Testis (tissue), 2 donors: ENCODE measurements around the gene ANTXR2.

Source experiments
- CTCF ChIP-seq, 3 experiments: fragments of 450-650 bp in 2 of 3; fragments of 200-600 bp in 1 of 3; sonication (generic) in 1 of 3; IDR thresholded peaks; one replicate each; pipeline ENCODE4 v1.5.1; 2016 to 2019; ENCODE audit warnings: antibody characterized with exemption in 3 of 3, mild to moderate bottlenecking in 2 of 3, moderate library complexity in 1 of 3
- POLR2A ChIP-seq: fragments of 450-650 bp; IDR thresholded peaks from one replicate; pipeline ENCODE4 v1.6.1; 2017; ENCODE audit warnings: antibody characterized with exemption, mild to moderate bottlenecking, moderate library complexity

- TF ChIP-seq CTCF (IDR thresholded peaks at IDR 0.05), result no peak
- no peak for TF ChIP-seq POLR2A
Observed at GRCh38 chr4:79979785-79980437, 93.1 kb downstream of the ANTXR2 start.
